Activated T-helper 2 cell treated with anti-CD3 and anti-CD28 coated beads, Interferon-gamma antibody, Interleukin-2, Interleukin-4, amounts not matched to agents 10 μg/mL and 5 μg/mL and 100 μg/mL, durations not matched to agents 14 hours and 24 hours and 36 hours (primary cell): ENCODE results near the gene ZNF101. TPM values are rescaled to one million over a fixed set of nuclear protein-coding genes. Genes with fewer than 3 reads are reported as not detected.

ENCODE experiments used
- DNase-seq: peaks from one replicate; pipeline ENCODE4 v3.0.0; 2021; ENCODE audit warnings: low spot score
- H3K27ac Mint-ChIP-seq: one replicate; pipeline ENCODE4 v1.8.0; 2021; ENCODE audit warnings: mixed read lengths
- H3K27me3 Mint-ChIP-seq: one replicate; pipeline ENCODE4 v1.8.0; 2021; ENCODE audit warnings: low read depth, mixed read lengths
- H3K36me3 Mint-ChIP-seq: one replicate; pipeline ENCODE4 v1.8.0; 2021; ENCODE audit warnings: low read depth, mixed read lengths
- H3K4me1 Mint-ChIP-seq: one replicate; pipeline ENCODE4 v1.8.0; 2021; ENCODE audit warnings: low read depth, mixed read lengths
- H3K4me3 Mint-ChIP-seq: one replicate; pipeline ENCODE4 v1.8.0; 2021; ENCODE audit warnings: low read depth, mild to moderate bottlenecking, moderate library complexity, mixed read lengths
- H3K9me3 Mint-ChIP-seq: one replicate; pipeline ENCODE4 v1.8.0; 2021; ENCODE audit warnings: mixed read lengths
- intact Hi-C: fragments of 100-400 bp; cut with micrococcal nuclease; formaldehyde crosslinking; loops from one replicate; pipeline ENCODE4 v1.15.1; 2023
- total RNA-seq: library from RNA; stranded (reverse); gene quantifications from 2 replicates; pipeline ENCODE4 v1.2.3, GENCODE V29; 2022

The ZNF101 gene
- total RNA-seq, 1 donor from 2014 or later, result 32.1 TPM

GRCh38 chr19:19632661-19633060 lies 36.0 kb upstream of the ZNF101 start:
- Mint-ChIP-seq H3K27ac (no peak overlapping the region), H3K27me3 (no peaks in the 10 kb centered on the region), H3K9me3 (no peaks in the 10 kb centered on the region), H3K4me1 (peaks cover 9% of the 10 kb centered on the region), H3K4me3 (no peak overlapping the region), H3K36me3 (peaks cover 67% of the 10 kb centered on the region)
- no peak for DNase-seq
- intact Hi-C loops, result no loop called here

- H3K9me3 Mint-ChIP-seq, result no peaks in the 10 kb centered on the region
- H3K36me3 Mint-ChIP-seq, result peaks cover 70% of the 10 kb centered on the region
These were observed 34.7 kb upstream of the ZNF101 start for GRCh38 chr19:19633711-19634515.

GRCh38 chr19:19634516-19635312 lies 33.9 kb upstream of the ZNF101 start:
- intact Hi-C loops, result no loop called here
- Mint-ChIP-seq H3K4me1 (peaks cover 6% of the 10 kb centered on the region), H3K27me3 (no peaks in the 10 kb centered on the region), H3K36me3 (peaks cover 69% of the 10 kb centered on the region), H3K4me3 (no peak overlapping the region), H3K9me3 (no peaks in the 10 kb centered on the region), H3K27ac (no peak overlapping the region)
- no peak for DNase-seq

More at GRCh38 chr19:19633711-19634515, 34.7 kb upstream of the ZNF101 start:
- H3K27me3 Mint-ChIP-seq, result no peaks in the 10 kb centered on the region
- no peak overlapping the region for H3K4me3 Mint-ChIP-seq
- no peak overlapping the region for H3K27ac Mint-ChIP-seq
- peaks cover 6% of the 10 kb centered on the region for H3K4me1 Mint-ChIP-seq
- intact Hi-C loops, result no loop called here
- DNase-seq, result no peak

GRCh38 chr19:19635313-19635702 lies 33.3 kb upstream of the ZNF101 start:
- no peak for DNase-seq
- Mint-ChIP-seq H3K27ac (no peak overlapping the region), H3K9me3 (no peaks in the 10 kb centered on the region), H3K36me3 (peaks cover 71% of the 10 kb centered on the region), H3K4me3 (no peak overlapping the region), H3K27me3 (no peaks in the 10 kb centered on the region), H3K4me1 (peaks cover 6% of the 10 kb centered on the region)
- intact Hi-C loops, result no loop called here

GRCh38 chr19:19636573-19637185 lies 32.0 kb upstream of the ZNF101 start:
- Mint-ChIP-seq H3K9me3 (no peaks in the 10 kb centered on the region), H3K4me3 (no peak overlapping the region), H3K36me3 (peaks cover 60% of the 10 kb centered on the region), H3K27me3 (no peaks in the 10 kb centered on the region), H3K4me1 (peaks cover 7% of the 10 kb centered on the region), H3K27ac (no peak overlapping the region)
- no peak for DNase-seq
- intact Hi-C loops, result no loop called here

GRCh38 chr19:19637186-19637522 lies 31.5 kb upstream of the ZNF101 start:
- no peak overlapping the region for H3K4me3 Mint-ChIP-seq
- no peak overlapping the region for H3K27ac Mint-ChIP-seq
- H3K4me1 Mint-ChIP-seq, result peaks cover 11% of the 10 kb centered on the region
- intact Hi-C loops, result no loop called here
- H3K27me3 Mint-ChIP-seq, result no peaks in the 10 kb centered on the region
- peaks cover 63% of the 10 kb centered on the region for H3K36me3 Mint-ChIP-seq
- no peaks in the 10 kb centered on the region for H3K9me3 Mint-ChIP-seq
- no peak for DNase-seq

- H3K27ac Mint-ChIP-seq, result no peak overlapping the region
- H3K4me3 Mint-ChIP-seq, result no peak overlapping the region
- H3K27me3 Mint-ChIP-seq, result no peaks in the 10 kb centered on the region
- no peak for DNase-seq
- peaks cover 66% of the 10 kb centered on the region for H3K36me3 Mint-ChIP-seq
- H3K4me1 Mint-ChIP-seq, result peaks cover 15% of the 10 kb centered on the region
- no peaks in the 10 kb centered on the region for H3K9me3 Mint-ChIP-seq
- intact Hi-C loops, result no loop called here
These were observed 31.0 kb upstream of the ZNF101 start for GRCh38 chr19:19637523-19638251.

- Mint-ChIP-seq H3K36me3 (peaks cover 59% of the 10 kb centered on the region), H3K27me3 (no peaks in the 10 kb centered on the region), H3K4me3 (peak overlapping the region; percentile 93), H3K9me3 (no peaks in the 10 kb centered on the region), H3K4me1 (peaks cover 12% of the 10 kb centered on the region), H3K27ac (peak overlapping the region; percentile 94)
- peak; percentile 25 for DNase-seq
- intact Hi-C loops, result loop anchor here (1.0 to 2.0 kb wide), 4 partner anchors 16 to 110 kb away; partner anchors contain the start of gene ATP13A1
These were observed 26.0 kb upstream of the ZNF101 start for GRCh38 chr19:19642506-19643157.

- no peaks in the 10 kb centered on the region for H3K27me3 Mint-ChIP-seq
These were observed 25.2 kb upstream of the ZNF101 start, which contains the start of gene GMIP for GRCh38 chr19:19643158-19644053. Gene GMIP (minus strand): TSS chr19:19643657. CDS start chr19:19643529, 128 bp downstream.

GRCh38 chr19:19644054-19644388 lies 24.6 kb upstream of the ZNF101 start:
- peaks cover 12% of the 10 kb centered on the region for H3K4me1 Mint-ChIP-seq
- intact Hi-C loops, result no loop called here
- no peak for DNase-seq
- peak overlapping the region; percentile 94 for H3K27ac Mint-ChIP-seq
- H3K36me3 Mint-ChIP-seq, result peaks cover 61% of the 10 kb centered on the region
- H3K27me3 Mint-ChIP-seq, result no peaks in the 10 kb centered on the region
- peak overlapping the region; percentile 93 for H3K4me3 Mint-ChIP-seq
- no peaks in the 10 kb centered on the region for H3K9me3 Mint-ChIP-seq

More at GRCh38 chr19:19643158-19644053, 25.2 kb upstream of the ZNF101 start, which contains the start of gene GMIP:
- Mint-ChIP-seq H3K27ac (peak within 1 kb of the TSS; percentile 94), H3K36me3 (peaks cover 64% of the 10 kb centered on the region), H3K4me1 (peaks cover 12% of the 10 kb centered on the region), H3K9me3 (no peaks in the 10 kb centered on the region), H3K4me3 (peak within 1 kb of the TSS; percentile 93)
- intact Hi-C loops, result loop anchor here (1.0 to 2.0 kb wide), 4 partner anchors 17 to 111 kb away; partner anchors contain the start of gene ATP13A1
- peak; percentile 82 for DNase-seq

GRCh38 chr19:19645233-19645870 lies 23.3 kb upstream of the ZNF101 start:
- peaks cover 59% of the 10 kb centered on the region for H3K36me3 Mint-ChIP-seq
- intact Hi-C loops, result no loop called here
- H3K9me3 Mint-ChIP-seq, result no peaks in the 10 kb centered on the region
- H3K27me3 Mint-ChIP-seq, result no peaks in the 10 kb centered on the region
- peaks cover 12% of the 10 kb centered on the region for H3K4me1 Mint-ChIP-seq
- DNase-seq, result no peak
- no peak overlapping the region for H3K27ac Mint-ChIP-seq
- H3K4me3 Mint-ChIP-seq, result no peak overlapping the region
